ENCODE results near the gene GRIA4.

GRIA4 gene

GRCh38 chr11:105912666-105913065, 302.8 kb downstream of the GRIA4 start:
- no peak for DNase-seq (ENCODE audit: low read depth in 2 of 2, low spot score in 1 of 2)

DNA sequence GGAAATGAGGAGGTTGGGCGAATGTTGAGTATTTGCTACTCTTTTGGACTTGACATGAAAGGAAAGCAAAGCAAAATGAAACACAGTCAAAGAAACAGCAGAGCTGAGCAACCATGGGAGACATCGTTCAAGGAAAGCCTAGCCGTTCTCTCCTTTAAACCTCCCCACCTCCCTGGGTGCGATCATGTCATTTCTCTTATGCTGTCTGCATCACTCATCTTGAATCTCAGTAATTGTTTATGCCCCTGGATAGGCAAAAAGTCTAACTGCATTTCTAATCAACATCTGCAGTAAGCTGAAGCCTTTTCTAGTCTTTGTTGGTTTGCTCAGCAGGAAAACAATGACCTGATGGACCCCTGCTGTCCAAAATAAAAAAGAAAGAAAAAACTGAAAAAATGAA, 305.1 kb downstream of the GRIA4 start:
- DNase-seq (ENCODE audit: low read depth in 2 of 2, low spot score in 1 of 2) = no peak

DNA sequence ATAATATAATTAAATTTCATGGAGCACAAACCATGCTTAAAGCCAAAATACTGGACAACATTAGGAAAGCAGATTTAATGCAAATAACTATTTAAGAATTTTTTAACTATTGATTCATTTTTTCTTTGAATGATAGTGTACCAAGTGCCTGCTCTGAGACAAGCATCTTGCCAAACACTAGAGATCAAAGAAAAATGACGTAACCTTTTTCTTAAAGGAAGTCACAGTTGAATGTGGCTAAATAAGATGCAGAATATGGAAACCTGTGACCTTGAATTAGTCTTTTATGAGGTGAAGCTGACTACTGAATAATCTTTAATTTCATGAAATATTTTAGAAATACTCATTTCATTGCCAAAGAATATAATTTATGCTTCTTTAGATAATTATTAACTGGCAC, 308.2 kb downstream of the GRIA4 start:
- DNase-seq (ENCODE audit: low read depth in 2 of 2, low spot score in 1 of 2) = no peak

DNA sequence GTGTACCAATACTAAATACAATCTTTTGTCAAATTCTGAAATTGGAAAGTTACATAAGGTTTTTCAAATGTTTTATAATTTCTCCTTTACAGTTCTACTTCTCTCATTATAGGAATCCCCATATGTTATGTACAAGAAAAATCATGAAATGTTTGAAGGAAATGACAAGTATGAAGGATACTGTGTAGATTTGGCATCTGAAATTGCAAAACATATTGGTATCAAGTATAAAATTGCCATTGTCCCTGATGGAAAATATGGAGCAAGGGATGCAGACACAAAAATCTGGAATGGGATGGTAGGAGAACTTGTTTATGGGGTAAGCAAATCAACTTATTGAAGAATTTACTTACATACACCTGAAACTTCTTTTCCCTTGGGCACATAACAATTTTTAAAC, 308.7 kb downstream of the GRIA4 start:
- no peak for DNase-seq (ENCODE audit: low read depth in 2 of 2, low spot score in 1 of 2)

GRCh38 chr11:105923252-105923651, 313.4 kb downstream of the GRIA4 start:
- no peak for DNase-seq (ENCODE audit: low read depth in 2 of 2, low spot score in 1 of 2)

DNA sequence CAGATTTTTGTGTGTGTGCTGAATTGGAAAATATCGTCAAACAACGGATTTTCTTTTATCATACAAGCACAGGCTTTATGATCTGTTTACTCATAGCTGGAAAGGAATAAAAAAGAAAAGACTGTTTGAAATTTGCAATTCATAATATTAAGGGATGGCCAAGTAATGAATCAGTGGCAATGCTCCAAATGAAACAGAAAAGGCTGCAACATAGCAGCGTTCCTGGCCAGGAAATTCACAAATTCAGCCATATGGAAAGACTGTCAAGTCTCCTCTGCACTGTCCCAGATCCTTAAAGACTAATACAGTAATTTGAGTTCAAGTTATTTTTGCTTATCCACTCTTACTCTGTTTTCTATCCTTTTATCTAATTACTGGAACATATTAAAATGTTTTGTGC, 313.9 kb downstream of the GRIA4 start:
- DNase-seq (ENCODE audit: low read depth in 2 of 2, low spot score in 1 of 2) = no peak

DNA sequence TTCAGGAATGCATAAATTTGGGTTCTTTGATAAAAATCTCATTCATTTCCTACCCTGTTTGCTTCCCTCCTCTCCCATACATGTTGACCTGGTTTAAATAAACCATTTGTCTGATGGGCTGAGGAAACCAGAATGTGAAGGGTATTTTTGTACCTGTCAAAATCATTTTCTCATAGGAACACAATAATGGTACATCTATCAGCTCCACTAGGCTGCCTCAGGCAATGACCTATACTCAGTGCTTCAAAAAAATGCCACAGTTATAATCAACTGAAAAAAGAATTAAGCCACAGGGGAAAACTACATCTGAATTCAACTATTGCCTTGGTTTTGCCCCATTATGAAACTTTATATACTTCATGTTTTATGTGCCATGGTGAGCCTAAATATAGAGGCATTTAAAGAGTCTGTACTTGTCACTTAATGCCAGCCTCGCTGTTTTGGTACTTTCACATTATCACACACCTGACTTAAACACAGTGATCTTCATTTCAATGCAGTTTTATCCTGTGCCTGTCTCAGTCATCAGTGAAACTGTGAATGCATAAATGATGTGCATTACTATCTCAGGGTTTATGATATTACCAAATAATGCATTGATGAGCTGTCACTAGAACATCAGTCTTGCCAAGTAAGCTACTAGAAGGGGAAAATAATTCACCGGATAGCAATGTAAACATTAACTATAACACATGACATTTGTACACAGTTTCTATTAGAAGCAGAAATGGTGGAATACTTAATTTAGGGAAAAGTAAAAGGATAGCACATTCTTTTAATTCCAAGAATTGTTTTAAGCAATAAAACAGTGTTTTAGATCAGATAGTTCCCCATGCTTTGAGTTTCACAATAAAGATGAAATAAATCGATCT, 319.4 kb downstream of the GRIA4 start:
- DNase-seq (ENCODE audit: low read depth in 2 of 2, low spot score in 1 of 2) = no peak

GRCh38 chr11:105933695-105934094, 323.8 kb downstream of the GRIA4 start:
- no peak for DNase-seq (ENCODE audit: low read depth in 2 of 2, low spot score in 1 of 2)

DNA sequence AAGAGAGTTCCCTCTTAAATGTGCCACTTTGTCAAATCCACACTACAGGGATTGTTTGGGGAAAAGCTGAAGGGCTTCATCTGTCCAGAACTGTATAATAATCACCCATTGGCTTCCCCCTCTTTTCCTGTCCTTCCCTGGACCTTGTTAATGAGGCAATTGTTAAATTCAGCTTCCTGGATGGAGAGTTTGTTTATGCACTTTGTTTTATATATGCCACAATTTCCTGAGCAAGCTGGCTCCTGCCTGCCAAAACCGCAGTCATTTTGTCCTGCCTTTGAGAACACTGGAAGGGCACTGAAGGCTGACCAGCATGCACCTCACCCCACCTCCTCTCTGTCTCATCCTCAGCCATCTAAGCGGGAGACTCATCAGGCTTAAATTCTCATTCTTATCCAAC, 325.9 kb downstream of the GRIA4 start:
- no peak for DNase-seq (ENCODE audit: low read depth in 2 of 2, low spot score in 1 of 2)

DNA sequence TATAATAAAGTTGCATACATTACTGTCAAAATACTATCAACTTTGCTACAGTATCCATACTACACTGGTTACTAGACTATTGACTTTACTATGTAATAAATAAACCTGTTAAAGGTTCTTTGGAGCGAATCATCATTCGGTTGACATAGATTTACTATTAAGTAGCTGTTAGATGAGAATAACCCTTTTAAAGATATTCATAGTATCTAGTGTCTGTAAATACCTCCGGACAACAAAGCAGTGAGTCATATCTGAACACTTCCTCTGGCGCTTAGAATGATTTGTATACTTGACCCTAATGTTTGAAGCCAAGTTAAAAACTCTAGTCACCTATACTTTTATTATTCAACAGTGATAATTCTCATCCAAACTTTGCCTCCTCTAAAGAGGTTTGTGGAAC, 327.5 kb downstream of the GRIA4 start:
- no peak for DNase-seq (ENCODE audit: low read depth in 2 of 2, low spot score in 1 of 2)

DNA sequence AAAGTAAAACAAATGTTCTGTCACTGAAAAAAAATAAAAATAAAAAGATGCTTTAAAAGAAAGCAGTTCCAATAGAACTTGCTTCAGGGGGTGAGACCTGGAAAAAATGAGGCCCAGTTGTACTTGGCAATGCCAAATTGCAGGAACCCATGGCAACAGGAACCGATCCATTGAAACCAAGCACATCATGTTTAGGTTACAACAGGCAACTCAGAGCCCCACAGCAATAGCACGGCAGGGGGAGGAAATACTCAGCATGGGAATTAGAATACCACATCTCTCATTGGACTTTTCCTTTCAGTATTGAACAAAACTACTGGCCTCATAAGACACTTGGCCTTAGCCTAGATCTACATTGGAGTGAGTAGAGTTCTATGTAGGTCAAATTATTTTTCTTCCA, 327.9 kb downstream of the GRIA4 start:
- DNase-seq (ENCODE audit: low read depth in 2 of 2, low spot score in 1 of 2) = no peak

GRCh38 chr11:105942921-105943320, 333.0 kb downstream of the GRIA4 start:
- no peak for DNase-seq (ENCODE audit: low read depth in 2 of 2, low spot score in 1 of 2)

DNA sequence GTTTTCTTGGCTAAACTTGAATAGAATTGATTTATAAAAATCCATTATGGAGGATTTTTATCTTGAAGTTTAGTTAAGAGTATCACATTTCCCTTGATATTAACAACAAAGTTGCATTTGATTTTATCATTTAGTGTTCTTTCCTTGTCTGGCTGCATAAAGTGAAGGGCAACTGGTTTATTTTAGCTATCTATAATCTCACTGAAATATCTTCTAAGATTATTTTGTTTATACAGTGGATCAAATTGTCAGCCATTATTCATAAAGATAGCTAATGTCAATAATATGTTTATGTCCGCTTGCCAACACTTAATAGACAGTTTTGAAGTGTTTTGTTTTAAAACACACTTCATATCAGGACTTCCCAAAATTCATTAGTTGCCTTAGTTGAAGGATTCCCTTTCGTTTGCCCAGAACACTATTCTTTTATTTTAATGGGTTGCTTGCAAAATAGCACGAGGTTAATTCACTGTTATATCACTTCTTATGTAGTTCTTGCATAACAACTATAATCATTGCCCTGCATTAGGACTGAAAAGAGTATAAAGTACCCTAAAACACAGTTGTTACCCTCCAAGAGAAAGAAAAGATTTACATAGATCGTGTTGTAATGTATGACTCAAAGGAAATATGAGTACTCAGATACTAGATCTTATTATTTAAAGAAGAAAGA, 339.2 kb downstream of the GRIA4 start:
- no peak for DNase-seq (ENCODE audit: low read depth in 2 of 2, low spot score in 1 of 2)

DNA sequence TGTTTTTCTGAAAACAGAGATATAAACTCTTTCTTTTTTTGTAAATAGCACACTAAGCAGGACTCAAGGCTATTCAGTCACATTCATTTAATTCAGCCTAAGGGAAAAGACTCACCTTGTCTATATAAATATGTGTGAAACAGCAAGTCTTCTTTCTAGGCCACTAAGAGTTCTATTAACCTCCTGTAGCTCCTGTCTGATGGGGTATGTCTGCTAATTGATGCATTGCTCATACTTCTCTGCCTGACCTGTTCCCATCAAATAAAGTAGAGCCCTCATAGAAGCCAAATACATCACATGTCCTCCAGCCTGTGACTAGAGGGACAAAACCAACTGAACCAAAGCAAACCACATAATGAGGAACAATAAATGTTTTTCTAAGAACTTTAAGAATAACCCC, 344.0 kb downstream of the GRIA4 start:
- DNase-seq (ENCODE audit: low read depth in 2 of 2, low spot score in 1 of 2) = no peak

- no peak for DNase-seq (ENCODE audit: low read depth in 2 of 2, low spot score in 1 of 2)
Measured at GRCh38 chr11:105960252-105961245, 350.7 kb downstream of the GRIA4 start.

DNA sequence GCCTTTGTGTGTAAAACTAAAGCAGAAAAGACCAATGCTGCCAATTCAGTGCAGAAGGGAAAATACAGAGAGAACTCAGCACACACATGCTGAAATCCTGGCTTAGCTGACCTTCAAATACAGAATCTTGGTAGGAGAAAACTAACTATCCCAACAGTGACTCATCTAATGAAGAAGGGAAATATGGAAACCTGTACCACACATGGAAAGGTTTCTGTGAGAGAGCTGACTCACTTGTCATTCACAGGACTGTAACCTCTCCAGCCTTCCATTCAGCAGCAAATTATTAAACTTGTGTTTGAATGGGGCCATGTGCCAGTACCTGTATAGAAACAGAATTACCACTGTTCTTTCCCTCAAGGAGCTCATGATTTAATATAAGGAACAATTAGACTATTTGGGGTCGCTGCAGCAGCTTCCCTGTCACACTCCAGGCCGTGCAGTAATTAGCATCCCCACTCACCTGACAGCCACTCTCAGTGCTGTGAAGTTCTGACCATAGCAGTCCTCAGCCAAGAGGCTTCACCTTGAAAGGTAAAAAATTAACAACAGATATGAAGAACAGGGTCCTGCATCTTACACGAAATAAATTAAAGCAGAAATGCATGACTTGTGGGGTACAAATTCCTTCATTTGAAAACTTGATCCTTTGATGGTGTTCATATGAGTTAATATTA, 358.3 kb downstream of the GRIA4 start:
- DNase-seq (ENCODE audit: low read depth in 2 of 2, low spot score in 1 of 2) = no peak

GRCh38 chr11:105969756-105970155, 359.9 kb downstream of the GRIA4 start:
- DNase-seq (ENCODE audit: low read depth in 2 of 2, low spot score in 1 of 2) = no peak

- no peak for DNase-seq (ENCODE audit: low read depth in 2 of 2, low spot score in 1 of 2)
Measured at GRCh38 chr11:105975128-105975527, 365.3 kb downstream of the GRIA4 start.

- no peak for DNase-seq (ENCODE audit: low read depth in 2 of 2, low spot score in 1 of 2)
Measured at GRCh38 chr11:105979997-105980703, 370.3 kb downstream of the GRIA4 start.

GRCh38 chr11:105986554-105986953, 376.7 kb downstream of the GRIA4 start:
- DNase-seq (ENCODE audit: low read depth in 2 of 2, low spot score in 1 of 2) = no peak

Data from stimulated activated CD8-positive, alpha-beta memory T cell treated with anti-CD3 and anti-CD28 coated beads, Interleukin-4, amount 100 ng/mL, for 1 hour (primary cell).